Peyer's patch (tissue), 4 donors: Measurements from ENCODE around the gene GASK1A. TPM values are rescaled to one million over a fixed set of nuclear protein-coding genes. Genes with fewer than 3 reads are reported as not detected.

Experiments used
- DNase-seq, 3 donors: peaks; one replicate each; pipeline ENCODE4 v3.0.0-alpha.2; 2017 to 2019
- H3K27ac ChIP-seq, 4 donors: fragments of 200-600 bp; sonication (generic); one replicate each; pipeline ENCODE4 v1.5.1; 2016 to 2019
- H3K27me3 ChIP-seq, 2 donors: fragments of 200-600 bp; sonication (generic); one replicate each; pipeline ENCODE4 v1.5.1; 2019
- H3K36me3 ChIP-seq, 3 donors: fragments of 200-600 bp; sonication (generic); one replicate each; pipeline ENCODE4 v1.5.1; 2016 to 2019
- H3K4me1 ChIP-seq, 4 donors: fragments of 200-600 bp; sonication (generic); one replicate each; pipeline ENCODE4 v1.5.1; 2016 to 2019
- H3K4me3 ChIP-seq, 4 donors: fragments of 200-600 bp; sonication (generic); 1 replicate in 3 of 4; 2 replicates in 1 of 4; pipeline ENCODE4 v1.5.1; 2016 to 2019; ENCODE audit warnings: mild to moderate bottlenecking in 1 of 4
- H3K9me3 ChIP-seq, 4 donors: fragments of 200-600 bp; sonication (generic); one replicate each; pipeline ENCODE4 v1.5.1; 2016 to 2019; ENCODE audit warnings: mild to moderate bottlenecking in 1 of 4
- POLR2A ChIP-seq, 2 donors: fragments of 450-650 bp; IDR thresholded peaks; one replicate each; pipeline ENCODE4 v1.5.1; 2017; ENCODE audit warnings: antibody characterized with exemption in 2 of 2, mild to moderate bottlenecking in 2 of 2, moderate library complexity in 2 of 2
- total RNA-seq, 4 donors: library from RNA; depleted of rRNA; stranded (reverse); fragments of >200 nt; gene quantifications; one replicate each; pipeline ENCODE4 v1.1.0, GENCODE V29; 2016
- TF ChIP-seq, protein P1 (sequence below), 6 experiments: fragments of 450-650 bp in 4 of 6; fragments of 200-600 bp in 2 of 6; sonication (generic) in 1 of 6; IDR thresholded peaks; one replicate each; pipeline ENCODE4 v1.5.1; 2017 to 2019; ENCODE audit warnings: antibody characterized with exemption in 6 of 6, mild to moderate bottlenecking in 3 of 6, moderate library complexity in 1 of 6

GASK1A gene
- total RNA-seq, 4 donors from 2014 or later = 1.8 to 9.1 (median 6.3) TPM

DNA sequence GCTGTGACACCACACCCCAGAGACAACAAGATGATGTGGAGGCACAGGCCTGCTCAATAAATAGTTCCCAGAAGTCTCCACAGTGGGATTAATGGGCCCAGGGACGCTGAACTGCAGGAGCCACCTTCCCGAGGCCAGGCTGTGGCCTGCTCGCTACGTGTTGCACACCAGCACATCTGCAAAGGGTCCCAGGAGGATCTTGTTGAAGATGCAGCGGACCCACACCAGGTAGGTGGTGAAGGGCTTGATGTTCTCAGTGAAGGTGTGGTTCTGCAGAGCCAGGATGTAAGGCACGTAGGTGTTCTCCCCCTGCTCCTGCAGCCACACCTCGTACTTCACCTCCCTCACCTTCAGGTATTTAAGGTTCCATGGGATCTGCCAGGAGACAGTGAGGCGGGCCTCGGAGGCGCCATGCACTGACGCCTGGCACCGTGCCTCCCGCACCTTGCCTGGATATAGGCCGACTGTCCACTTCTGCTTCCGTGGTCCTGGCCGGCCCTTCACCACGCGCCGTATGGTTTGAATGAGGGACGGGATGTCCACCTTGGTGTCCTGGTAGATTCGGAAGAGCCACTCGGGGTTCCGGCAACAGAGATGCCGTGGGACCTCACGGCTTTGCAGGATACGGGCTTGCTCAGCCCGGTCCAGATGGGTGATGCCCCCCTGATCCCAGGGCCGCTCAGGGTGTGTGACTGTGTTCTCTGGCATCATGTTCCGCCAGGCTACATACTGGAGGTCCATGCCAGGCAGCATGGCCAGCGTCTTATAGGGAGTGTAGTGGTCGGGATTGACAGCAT is 100.6 kb downstream of the GASK1A start:
- Histone ChIP-seq H3K36me3 (peaks cover 0 to 15% (median 0%) of the 10 kb centered on the region in 3 donors), H3K9me3 (no peaks in the 10 kb centered on the region), H3K4me1 (no peaks in the 10 kb centered on the region), H3K27ac (no peak overlapping the region), H3K27me3 (no peaks in the 10 kb centered on the region), H3K4me3 (no peak overlapping the region)
- no peak for TF ChIP-seq POLR2A (IDR thresholded peaks at IDR 0.05)
- TF ChIP-seq, protein P1, sequence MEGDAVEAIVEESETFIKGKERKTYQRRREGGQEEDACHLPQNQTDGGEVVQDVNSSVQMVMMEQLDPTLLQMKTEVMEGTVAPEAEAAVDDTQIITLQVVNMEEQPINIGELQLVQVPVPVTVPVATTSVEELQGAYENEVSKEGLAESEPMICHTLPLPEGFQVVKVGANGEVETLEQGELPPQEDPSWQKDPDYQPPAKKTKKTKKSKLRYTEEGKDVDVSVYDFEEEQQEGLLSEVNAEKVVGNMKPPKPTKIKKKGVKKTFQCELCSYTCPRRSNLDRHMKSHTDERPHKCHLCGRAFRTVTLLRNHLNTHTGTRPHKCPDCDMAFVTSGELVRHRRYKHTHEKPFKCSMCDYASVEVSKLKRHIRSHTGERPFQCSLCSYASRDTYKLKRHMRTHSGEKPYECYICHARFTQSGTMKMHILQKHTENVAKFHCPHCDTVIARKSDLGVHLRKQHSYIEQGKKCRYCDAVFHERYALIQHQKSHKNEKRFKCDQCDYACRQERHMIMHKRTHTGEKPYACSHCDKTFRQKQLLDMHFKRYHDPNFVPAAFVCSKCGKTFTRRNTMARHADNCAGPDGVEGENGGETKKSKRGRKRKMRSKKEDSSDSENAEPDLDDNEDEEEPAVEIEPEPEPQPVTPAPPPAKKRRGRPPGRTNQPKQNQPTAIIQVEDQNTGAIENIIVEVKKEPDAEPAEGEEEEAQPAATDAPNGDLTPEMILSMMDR (IDR thresholded peaks at IDR 0.05) = no peak
- no peak for DNase-seq

DNA sequence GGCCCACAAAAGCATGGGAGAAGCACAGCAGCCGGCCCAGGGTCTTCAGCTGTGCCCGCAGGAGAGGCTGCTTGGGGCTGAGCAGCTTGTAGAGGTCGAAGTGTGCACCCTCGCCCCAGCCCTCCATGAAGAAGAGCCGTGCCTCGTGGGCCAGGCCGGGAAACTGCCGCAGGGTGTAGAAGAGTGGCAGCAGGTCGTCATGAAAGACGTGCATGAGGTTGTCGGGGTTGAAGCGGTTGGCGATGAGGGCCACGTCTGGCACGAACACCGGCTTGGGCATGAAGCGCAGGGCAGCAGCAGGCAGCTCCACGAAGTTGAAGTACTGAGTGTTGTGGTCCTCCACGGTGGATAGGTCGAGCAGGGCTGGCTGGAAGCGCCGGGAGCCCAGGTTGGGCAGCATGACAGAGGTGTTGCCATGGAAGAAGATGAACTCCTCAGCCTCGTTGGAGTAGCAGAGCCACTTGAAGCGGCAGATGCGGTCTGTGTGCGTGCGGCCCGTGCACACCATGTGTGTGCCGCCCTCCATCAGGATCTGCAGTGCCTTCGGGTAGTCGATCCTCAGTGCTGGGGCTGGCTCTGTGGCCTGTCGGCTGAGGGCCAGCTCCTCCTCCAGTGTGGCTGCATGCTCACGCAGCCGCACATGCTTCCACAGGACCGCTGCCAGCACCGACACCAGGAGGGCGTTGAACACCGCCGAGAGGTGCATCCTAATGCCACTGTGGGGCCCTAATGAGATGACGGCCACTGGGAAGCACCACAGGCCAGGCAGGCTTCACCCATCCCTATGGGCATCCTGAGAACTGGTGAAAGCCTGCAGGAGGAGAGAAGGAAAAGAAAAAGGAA is 101.8 kb downstream of the GASK1A start:
- Histone ChIP-seq H3K27ac (no peak overlapping the region), H3K9me3 (no peaks in the 10 kb centered on the region), H3K36me3 (peaks cover 0 to 15% (median 0%) of the 10 kb centered on the region in 3 donors), H3K27me3 (no peaks in the 10 kb centered on the region), H3K4me3 (no peak overlapping the region), H3K4me1 (no peaks in the 10 kb centered on the region)
- no peak for DNase-seq
- no peak for TF ChIP-seq POLR2A (IDR thresholded peaks at IDR 0.05)
- TF ChIP-seq, protein P1 (IDR thresholded peaks at IDR 0.05) = no peak

DNA sequence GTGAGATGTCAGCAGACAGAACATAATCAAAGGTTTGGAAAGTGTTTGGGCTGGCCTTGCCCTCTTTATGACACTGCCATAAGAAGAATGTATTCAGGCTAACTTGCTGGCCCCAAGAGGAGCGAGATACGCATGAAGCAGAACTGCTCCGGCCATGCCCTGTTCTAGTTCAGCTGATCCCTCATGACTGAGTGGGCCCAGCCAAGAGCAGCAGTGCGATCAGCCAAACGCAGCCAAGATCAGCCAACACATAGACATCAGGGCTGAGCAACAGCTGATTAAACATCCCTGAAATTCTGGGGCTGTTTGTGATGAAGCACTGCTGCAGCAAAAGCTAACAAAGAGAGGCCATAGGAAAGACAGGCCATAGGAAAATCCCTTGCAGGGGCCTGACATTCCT is 102.7 kb downstream of the GASK1A start:
- Histone ChIP-seq H3K36me3 (peaks cover 0 to 15% (median 0%) of the 10 kb centered on the region in 3 donors), H3K4me3 (no peak overlapping the region), H3K9me3 (no peaks in the 10 kb centered on the region), H3K4me1 (no peaks in the 10 kb centered on the region), H3K27me3 (no peaks in the 10 kb centered on the region), H3K27ac (no peak overlapping the region)
- no peak for DNase-seq
- no peak for TF ChIP-seq POLR2A (IDR thresholded peaks at IDR 0.05)
- TF ChIP-seq, protein P1 (IDR thresholded peaks at IDR 0.05) = no peak

DNA sequence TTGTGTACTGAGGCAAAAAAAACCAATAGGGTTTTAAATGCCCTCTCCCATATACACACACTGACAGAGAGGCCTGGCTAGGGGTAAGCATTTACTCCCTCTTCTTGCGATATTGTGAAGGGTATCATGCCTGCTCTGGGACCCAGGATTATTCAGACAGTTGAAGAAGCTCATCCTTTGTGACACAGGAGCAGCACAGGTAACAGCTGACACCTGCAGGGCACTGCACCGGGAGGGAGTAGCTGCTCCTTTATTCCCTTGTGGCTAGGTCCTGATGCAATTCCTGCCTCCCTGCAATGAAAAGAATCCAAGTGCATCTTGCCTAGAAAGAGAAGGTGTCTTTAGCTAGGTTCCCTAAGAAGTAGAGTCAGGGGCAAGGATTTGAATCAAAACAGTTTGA is 103.3 kb downstream of the GASK1A start:
- no peak overlapping the region for H3K27ac ChIP-seq
- no peak for TF ChIP-seq POLR2A (IDR thresholded peaks at IDR 0.05)
- TF ChIP-seq, protein P1 (IDR thresholded peaks at IDR 0.05) = no peak
- DNase-seq = no peak

DNA sequence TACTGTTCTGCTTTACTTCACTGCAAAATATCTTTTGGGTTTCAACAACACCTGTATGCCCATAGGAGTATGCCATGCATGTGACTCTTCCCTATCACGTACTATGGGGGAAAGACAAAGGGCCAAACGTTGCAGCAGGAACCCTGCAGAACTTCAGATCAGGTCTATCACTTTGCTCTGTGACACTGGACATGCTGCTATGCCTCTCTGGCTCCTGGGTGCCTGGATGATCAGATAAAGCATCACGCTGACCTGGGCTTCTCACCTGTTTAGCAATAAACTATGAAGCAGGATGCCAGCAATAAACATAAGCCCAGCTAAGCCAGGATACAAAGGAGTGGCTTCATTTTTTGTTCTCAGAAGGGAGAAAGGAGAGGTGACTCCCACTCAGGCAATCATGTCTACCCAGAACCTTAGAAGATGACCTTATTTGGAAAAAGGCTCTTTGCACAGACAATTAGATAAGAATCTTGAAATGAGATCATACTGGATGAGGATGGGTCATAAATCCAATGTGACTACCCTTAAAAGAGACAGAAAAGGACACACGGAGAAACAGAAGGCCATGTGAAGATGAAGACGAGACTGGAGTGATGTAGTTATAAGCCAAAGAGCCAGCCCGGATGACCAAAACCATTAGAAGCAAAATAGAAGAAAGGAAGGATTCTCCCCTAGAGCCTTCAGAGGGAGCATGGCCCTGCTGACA is 107.5 kb downstream of the GASK1A start:
- H3K4me3 ChIP-seq = no peak overlapping the region
- H3K27me3 ChIP-seq = no peaks in the 10 kb centered on the region
- no peaks in the 10 kb centered on the region for H3K9me3 ChIP-seq
- TF ChIP-seq, protein P1 (IDR thresholded peaks at IDR 0.05) = no peak
- no peak for TF ChIP-seq POLR2A (IDR thresholded peaks at IDR 0.05)
- no peak overlapping the region for H3K27ac ChIP-seq
- no peaks in the 10 kb centered on the region for H3K36me3 ChIP-seq
- H3K4me1 ChIP-seq = no peaks in the 10 kb centered on the region
- DNase-seq = no peak

More for the DNA sequence above, 103.3 kb downstream of the GASK1A start:
- Histone ChIP-seq H3K27me3 (no peaks in the 10 kb centered on the region), H3K36me3 (peaks cover 0 to 15% (median 0%) of the 10 kb centered on the region in 3 donors), H3K4me1 (no peaks in the 10 kb centered on the region), H3K9me3 (no peaks in the 10 kb centered on the region), H3K4me3 (no peak overlapping the region)
